GM19238 (cell line): ENCODE data around the gene ITGA8.
"Not testable (repeated sequence)": the region's sequence is repeated elsewhere in the genome, so short reads cannot be mapped to it uniquely, and the experiment has no call there.

Source experiments
- DNase-seq: peaks from one replicate; pipeline ENCODE4 v3.0.0; 2011; ENCODE audit warnings: low spot score; ENCODE audit not compliant: insufficient read length

Gene ITGA8

GRCh38 chr10:15562578-15562977 lies 157.1 kb downstream of the ITGA8 start:
- DNase-seq: no peak

- DNase-seq: no peak
Measured at GRCh38 chr10:15562116-15562515, 157.6 kb downstream of the ITGA8 start.

GRCh38 chr10:15558136-15558535 lies 161.6 kb downstream of the ITGA8 start:
- DNase-seq: no peak

GRCh38 chr10:15557168-15557567 lies 162.6 kb downstream of the ITGA8 start:
- DNase-seq: not testable (repeated sequence)

GRCh38 chr10:15550950-15551349 lies 168.8 kb downstream of the ITGA8 start:
- DNase-seq: no peak

- no peak for DNase-seq
Measured at GRCh38 chr10:15548331-15548730, 171.4 kb downstream of the ITGA8 start.

- no peak for DNase-seq
Measured at GRCh38 chr10:15546606-15547005, 173.1 kb downstream of the ITGA8 start.

- no peak for DNase-seq
Measured at GRCh38 chr10:15545884-15546283, 173.8 kb downstream of the ITGA8 start.

GRCh38 chr10:15545266-15545665 lies 174.5 kb downstream of the ITGA8 start:
- DNase-seq: no peak

GRCh38 chr10:15543994-15544393 lies 175.7 kb downstream of the ITGA8 start:
- DNase-seq: no peak

- DNase-seq: no peak
Measured at GRCh38 chr10:15542817-15543216, 176.9 kb downstream of the ITGA8 start.

GRCh38 chr10:15541376-15541775 lies 178.3 kb downstream of the ITGA8 start:
- no peak for DNase-seq

GRCh38 chr10:15540727-15541126 lies 179.0 kb downstream of the ITGA8 start:
- DNase-seq: no peak

GRCh38 chr10:15539262-15539661 lies 180.5 kb downstream of the ITGA8 start:
- no peak for DNase-seq

- DNase-seq: not testable (repeated sequence)
Measured at GRCh38 chr10:15534928-15535538, 184.7 kb downstream of the ITGA8 start.

- DNase-seq: no peak
Measured at GRCh38 chr10:15531927-15532722, 187.6 kb downstream of the ITGA8 start.

GRCh38 chr10:15528859-15529239 lies 190.9 kb downstream of the ITGA8 start:
- DNase-seq: no peak

- DNase-seq: no peak
Measured at GRCh38 chr10:15526754-15527153, 193.0 kb downstream of the ITGA8 start.

GRCh38 chr10:15521328-15521903 lies 198.3 kb downstream of the ITGA8 start:
- DNase-seq: no peak

GRCh38 chr10:15518250-15518649 lies 201.5 kb downstream of the ITGA8 start:
- no peak for DNase-seq

GRCh38 chr10:15516256-15517085 lies 203.3 kb downstream of the ITGA8 start:
- no peak for DNase-seq

GRCh38 chr10:15515202-15515601 lies 204.5 kb downstream of the ITGA8 start:
- no peak for DNase-seq
